Spinal cord (tissue), 10 donors: ENCODE data around the gene ATP2B2. TPM values are rescaled to one million over a fixed set of nuclear protein-coding genes. Genes with fewer than 3 reads are reported as not detected.
"Not testable (repeated sequence)": the region's sequence is repeated elsewhere in the genome, so short reads cannot be mapped to it uniquely, and the experiment has no call there.

Experiments used
- DNase-seq, 6 donors: peaks; one replicate each; pipeline versions ENCODE4 v3.0.0 to v3.0.0-alpha.2; 2013 to 2015; ENCODE audit warnings: low spot score in 6 of 6, low read depth in 4 of 6
- H3K27ac ChIP-seq: one replicate; pipeline ENCODE4 v1.5.1; 2013; ENCODE audit warnings: low read depth, low read length, control low read depth
- H3K27me3 ChIP-seq: one replicate; pipeline ENCODE4 v1.6.1; 2013; ENCODE audit warnings: low read length; ENCODE audit not compliant: control insufficient read depth, insufficient read depth
- H3K36me3 ChIP-seq: one replicate; pipeline ENCODE4 v1.6.1; 2013; ENCODE audit warnings: low read length; ENCODE audit not compliant: control insufficient read depth, insufficient read depth
- H3K4me1 ChIP-seq: one replicate; pipeline ENCODE4 v1.6.1; 2013; ENCODE audit warnings: low read length; ENCODE audit not compliant: control insufficient read depth, insufficient read depth
- H3K4me3 ChIP-seq: one replicate; pipeline ENCODE4 v1.5.1; 2013; ENCODE audit warnings: low read depth, low read length, control low read depth
- H3K9me3 ChIP-seq: one replicate; pipeline ENCODE4 v1.6.1; 2013; ENCODE audit warnings: low read length; ENCODE audit not compliant: control insufficient read depth, insufficient read depth
- WGBS: methylation state at CpG from one replicate; pipeline ENCODE4 v1.1.5; 2013; ENCODE audit warnings: missing lambda C conversion rate; ENCODE audit not compliant: insufficient coverage; 5-methylcytosine and 5-hydroxymethylcytosine counted together
- polyA plus RNA-seq, 2 donors: library from polyadenylated mRNA; unstranded; fragments of 120-200 nt; gene quantifications; one replicate each; pipeline ENCODE4 v1.2.1, GENCODE V29; 2013; ENCODE audit not compliant: insufficient read length in 2 of 2
- total RNA-seq, 2 donors: library from RNA; depleted of rRNA in 1 of 2; stranded (reverse); fragments of 120-200 nt in 1 of 2; fragments of >200 nt in 1 of 2; gene quantifications; one replicate each; pipeline versions ENCODE4 v1.2.3 to v1.2.4, GENCODE V29; 2013 to 2014
- donor health status: healthy.

ATP2B2 gene
- total and polyA plus RNA-seq, 4 donors: 25.2 to 94.5 (median 80.4) TPM

- Histone ChIP-seq H3K4me3 (no peak overlapping the region), H3K4me1 (no peaks in the 10 kb centered on the region), H3K27ac (no peak overlapping the region), H3K9me3 (peaks cover 18% of the 10 kb centered on the region), H3K27me3 (no peaks in the 10 kb centered on the region), H3K36me3 (peaks cover 71% of the 10 kb centered on the region)
- 76% methylated on average over 3 of the region's 6 CpGs for WGBS
- DNase-seq: peak in 2 of 6 donors; percentile 13 to 28
Measured at GRCh38 chr3:10387881-10388609, 117.3 kb downstream of the ATP2B2 start.

DNA sequence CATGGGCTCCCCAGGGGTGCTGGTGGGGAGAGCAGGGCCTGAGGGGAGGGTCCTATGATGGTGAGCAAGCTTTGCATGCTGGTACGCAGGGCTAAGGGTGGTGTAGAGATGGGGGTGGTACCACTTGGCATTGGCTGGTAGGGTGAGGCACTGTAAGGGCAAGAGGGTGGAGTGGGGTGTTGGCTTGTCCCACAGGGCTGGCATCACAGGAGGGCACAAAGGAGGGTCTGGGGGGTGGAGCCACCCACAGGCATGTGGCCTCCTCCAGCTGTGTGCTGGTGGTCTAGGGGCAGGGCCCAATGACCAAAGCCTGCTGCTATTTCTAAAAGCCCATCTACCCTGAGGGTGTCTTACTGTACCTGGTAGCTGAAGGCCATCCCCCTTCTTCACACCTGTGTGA, 119.3 kb downstream of the ATP2B2 start:
- H3K4me3 ChIP-seq: no peak overlapping the region
- no peak overlapping the region for H3K27ac ChIP-seq

GRCh38 chr3:10384541-10385360, 120.6 kb downstream of the ATP2B2 start:
- H3K27ac ChIP-seq: no peak overlapping the region
- WGBS: 85% methylated on average over 20 of the region's 23 CpGs

More for the DNA sequence above, 119.3 kb downstream of the ATP2B2 start:
- H3K9me3 ChIP-seq: peaks cover 18% of the 10 kb centered on the region
- no peaks in the 10 kb centered on the region for H3K27me3 ChIP-seq
- peaks cover 8% of the 10 kb centered on the region for H3K4me1 ChIP-seq
- DNase-seq: no peak
- 100% methylated on average over 1 of the region's 1 CpG for WGBS
- peaks cover 52% of the 10 kb centered on the region for H3K36me3 ChIP-seq

GRCh38 chr3:10383850-10384248, 121.5 kb downstream of the ATP2B2 start:
- peaks cover 14% of the 10 kb centered on the region for H3K9me3 ChIP-seq
- H3K27ac ChIP-seq: no peak overlapping the region
- H3K27me3 ChIP-seq: no peaks in the 10 kb centered on the region
- H3K36me3 ChIP-seq: peaks cover 49% of the 10 kb centered on the region
- DNase-seq: no peak
- H3K4me1 ChIP-seq: peaks cover 20% of the 10 kb centered on the region
- H3K4me3 ChIP-seq: no peak overlapping the region
- WGBS: 97% methylated on average over 4 of the region's 4 CpGs

More at GRCh38 chr3:10384541-10385360, 120.6 kb downstream of the ATP2B2 start:
- Histone ChIP-seq H3K4me1 (peaks cover 20% of the 10 kb centered on the region), H3K27me3 (no peaks in the 10 kb centered on the region), H3K9me3 (peaks cover 18% of the 10 kb centered on the region), H3K36me3 (peaks cover 50% of the 10 kb centered on the region), H3K4me3 (no peak overlapping the region)
- no peak for DNase-seq

DNA sequence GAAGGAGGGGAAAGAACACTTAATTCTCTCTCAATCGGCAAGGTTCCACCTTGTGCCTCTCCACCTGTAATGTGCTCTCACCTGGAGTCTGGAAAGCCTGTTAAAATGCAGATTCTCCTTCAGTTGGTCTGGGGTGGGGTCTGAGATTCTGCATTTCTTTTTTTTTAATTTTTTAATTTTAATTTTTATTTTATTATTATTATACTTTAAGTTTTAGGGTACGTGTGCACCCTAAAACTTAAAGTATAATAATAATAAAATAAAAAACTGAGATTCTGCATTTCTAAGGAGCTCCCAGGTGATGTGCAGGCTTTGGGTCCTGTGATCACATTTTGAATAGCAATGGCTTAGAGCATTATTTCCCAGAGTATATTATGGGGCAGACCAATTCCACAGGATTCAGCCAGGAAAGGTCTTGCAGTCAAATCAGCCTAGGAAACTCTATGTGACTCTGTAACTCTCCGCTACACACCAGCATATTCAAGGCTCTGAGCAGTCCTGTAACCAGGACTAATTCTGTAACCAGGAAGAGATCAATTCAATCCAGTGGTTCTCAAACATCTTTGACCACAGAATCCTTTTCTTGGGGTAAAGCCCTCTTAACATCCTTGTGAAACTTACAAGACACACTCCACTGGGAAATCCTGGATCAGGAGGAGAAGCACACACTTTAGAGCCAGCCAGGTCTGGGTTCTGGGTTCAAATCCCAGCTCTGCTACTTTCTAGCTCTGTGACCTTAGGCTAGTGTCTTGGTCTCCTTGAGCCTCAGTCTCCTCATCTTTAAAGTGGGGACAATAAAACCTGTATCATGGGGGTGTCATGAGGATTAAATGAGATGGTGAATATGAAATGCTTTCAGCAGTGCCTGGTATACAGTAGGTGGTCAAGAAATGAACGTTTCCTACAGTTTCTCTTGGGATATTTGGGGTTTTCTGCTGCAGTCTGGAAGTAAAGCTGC, 122.2 kb downstream of the ATP2B2 start:
- Histone ChIP-seq H3K9me3 (peaks cover 8% of the 10 kb centered on the region), H3K4me1 (peaks cover 20% of the 10 kb centered on the region), H3K36me3 (peaks cover 51% of the 10 kb centered on the region), H3K27me3 (no peaks in the 10 kb centered on the region), H3K27ac (no peak overlapping the region), H3K4me3 (no peak overlapping the region)
- WGBS: 74% methylated on average over 2 of the region's 4 CpGs
- DNase-seq: no peak

DNA sequence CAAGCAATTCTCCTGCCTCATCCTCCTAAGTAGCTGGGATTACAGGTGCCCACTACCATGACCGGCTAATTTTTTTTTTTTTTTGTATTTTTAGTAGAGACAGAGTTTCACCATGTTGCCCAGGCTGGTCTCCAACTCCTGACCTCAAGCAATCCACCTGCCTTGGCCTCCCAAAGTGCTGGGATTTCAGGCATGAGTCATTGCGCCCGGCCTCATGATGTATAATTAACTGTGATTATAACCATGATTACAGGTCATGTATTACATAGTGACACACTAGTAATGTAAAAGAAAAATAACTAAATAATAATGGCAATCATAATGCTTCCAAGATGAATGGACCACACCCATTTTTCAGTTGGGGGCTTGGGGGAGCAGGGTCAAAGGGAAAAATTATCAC, 122.9 kb downstream of the ATP2B2 start:
- no CpG with 5 or more reads among the region's 3 CpGs for whole genome bisulfite sequencing
- H3K36me3 ChIP-seq: peaks cover 51% of the 10 kb centered on the region
- not testable (repeated sequence) for H3K4me3 ChIP-seq, DNase-seq, H3K9me3 ChIP-seq, H3K27me3 ChIP-seq, H3K27ac ChIP-seq
- H3K4me1 ChIP-seq: peaks cover 20% of the 10 kb centered on the region

GRCh38 chr3:10381336-10381735, 124.0 kb downstream of the ATP2B2 start:
- WGBS: 49% methylated on average over 2 of the region's 4 CpGs
- H3K4me3 ChIP-seq: no peak overlapping the region
- H3K4me1 ChIP-seq: peaks cover 24% of the 10 kb centered on the region
- no peaks in the 10 kb centered on the region for H3K27me3 ChIP-seq
- DNase-seq: peak in 5 of 6 donors; percentile 28 to 93 (median 50)
- no peaks in the 10 kb centered on the region for H3K9me3 ChIP-seq
- no peak overlapping the region for H3K27ac ChIP-seq
- peaks cover 51% of the 10 kb centered on the region for H3K36me3 ChIP-seq

DNA sequence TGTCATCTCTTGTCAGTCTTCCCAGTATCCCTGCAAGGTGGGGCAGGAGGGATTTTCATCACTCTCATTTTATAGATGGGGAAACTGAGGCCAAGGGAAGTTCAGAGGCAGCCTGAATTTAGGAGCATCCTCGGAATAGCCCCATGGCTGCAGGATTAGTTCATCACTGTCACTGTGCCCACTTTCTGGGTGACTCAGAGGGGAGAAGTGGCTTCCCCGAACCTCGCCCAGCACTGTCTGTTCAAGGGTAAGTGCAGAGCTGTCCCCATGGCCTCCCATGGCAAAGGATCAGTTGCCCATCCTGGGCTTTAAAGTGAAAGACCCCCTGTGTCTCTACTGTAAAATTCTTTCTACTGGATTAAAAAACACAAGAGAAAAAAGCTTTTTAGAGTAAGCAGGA, 124.5 kb downstream of the ATP2B2 start:
- 40% methylated on average over 3 of the region's 3 CpGs for WGBS
- Histone ChIP-seq H3K27ac (no peak overlapping the region), H3K4me1 (peaks cover 24% of the 10 kb centered on the region), H3K36me3 (peaks cover 49% of the 10 kb centered on the region), H3K4me3 (no peak overlapping the region), H3K27me3 (no peaks in the 10 kb centered on the region), H3K9me3 (no peaks in the 10 kb centered on the region)
- DNase-seq: no peak

GRCh38 chr3:10379961-10380360, 125.4 kb downstream of the ATP2B2 start:
- no peak overlapping the region for H3K4me3 ChIP-seq
- H3K27me3 ChIP-seq: no peaks in the 10 kb centered on the region
- WGBS: 96% methylated on average over 6 of the region's 7 CpGs
- H3K4me1 ChIP-seq: peaks cover 24% of the 10 kb centered on the region
- H3K9me3 ChIP-seq: no peaks in the 10 kb centered on the region
- no peak for DNase-seq
- no peak overlapping the region for H3K27ac ChIP-seq
- H3K36me3 ChIP-seq: peaks cover 52% of the 10 kb centered on the region
